Retinal pigment epithelial cell (primary cell): ENCODE data around the gene NLGN1.

ENCODE experiments used
- DNase-seq: peaks from one replicate; pipeline ENCODE4 v3.0.0-alpha.2; 2010; ENCODE audit warnings: low read depth
- H3K4me3 ChIP-seq: 2 replicates; pipeline ENCODE4 v1.5.1; 2011; ENCODE audit warnings: mild to moderate bottlenecking, low read length, control low read depth, moderate library complexity
- CTCF ChIP-seq: conservative IDR thresholded peaks from 2 replicates; pipeline ENCODE4 v1.5.1; 2011; ENCODE audit warnings: low read depth, low read length, control low read depth, inconsistent platforms

Gene NLGN1

GRCh38 chr3:173467501-173467900 is 70.0 kb downstream of the NLGN1 start:
- no peak overlapping the region for H3K4me3 ChIP-seq
- no peak for TF ChIP-seq CTCF
- no peak for DNase-seq

- no peak for DNase-seq
- no peak for TF ChIP-seq CTCF
- H3K4me3 ChIP-seq = no peak overlapping the region
Observed at GRCh38 chr3:173473237-173473636, 75.7 kb downstream of the NLGN1 start.

- DNase-seq = no peak
- TF ChIP-seq CTCF = no peak
- no peak overlapping the region for H3K4me3 ChIP-seq
Observed at GRCh38 chr3:173479301-173479700, 81.8 kb downstream of the NLGN1 start.

GRCh38 chr3:173501931-173502489 is 104.5 kb downstream of the NLGN1 start:
- H3K4me3 ChIP-seq = no peak overlapping the region
- DNase-seq = peak; percentile 75
- TF ChIP-seq CTCF = no peak

- peak; percentile 69 for DNase-seq
- no peak overlapping the region for H3K4me3 ChIP-seq
- no peak for TF ChIP-seq CTCF
Observed at GRCh38 chr3:173502983-173503568, 105.5 kb downstream of the NLGN1 start.

- no peak overlapping the region for H3K4me3 ChIP-seq
- no peak for TF ChIP-seq CTCF
- no peak for DNase-seq
Observed at GRCh38 chr3:173510565-173510964, 113.0 kb downstream of the NLGN1 start.

GRCh38 chr3:173513123-173513522 is 115.6 kb downstream of the NLGN1 start:
- DNase-seq = no peak
- TF ChIP-seq CTCF = no peak
- H3K4me3 ChIP-seq = no peak overlapping the region
